Testis (tissue), 3 donors: ENCODE data around the gene TOM1L2. TPM values are rescaled to one million over a fixed set of nuclear protein-coding genes. Genes with fewer than 3 reads are reported as not detected.

Experiments
- DNase-seq: peaks from one replicate; pipeline ENCODE4 v3.0.0-alpha.2; 2019
- H3K27ac ChIP-seq, 2 donors: fragments of 200-600 bp; sonication (generic); one replicate each; pipeline ENCODE4 v1.5.1; 2019
- H3K27me3 ChIP-seq: fragments of 200-600 bp; sonication (generic); one replicate; pipeline ENCODE4 v1.5.1; 2019
- H3K36me3 ChIP-seq: fragments of 200-600 bp; sonication (generic); one replicate; pipeline ENCODE4 v1.5.1; 2017; ENCODE audit warnings: low read depth; ENCODE audit errors: missing control alignments
- H3K4me1 ChIP-seq: fragments of 200-600 bp; sonication (generic); one replicate; pipeline ENCODE4 v1.5.1; 2019
- H3K4me3 ChIP-seq, 2 donors: fragments of 200-600 bp; sonication (generic); one replicate each; pipeline ENCODE4 v1.5.1; 2017 to 2019
- H3K9me3 ChIP-seq: fragments of 200-600 bp; sonication (generic); one replicate; pipeline ENCODE4 v1.5.1; 2017
- POLR2A ChIP-seq: fragments of 450-650 bp; IDR thresholded peaks from one replicate; pipeline ENCODE4 v1.6.1; 2017; ENCODE audit warnings: antibody characterized with exemption, mild to moderate bottlenecking, moderate library complexity
- whole genome bisulfite sequencing, 2 donors: methylation state at CpG; one replicate each; pipeline ENCODE4 v1.1.5; 2018; 5-methylcytosine and 5-hydroxymethylcytosine counted together
- intact Hi-C: fragments of 100-400 bp; cut with DNase I; formaldehyde crosslinking; loops from one replicate; pipeline ENCODE4 v1.15.1; 2023; ENCODE audit warnings: low total_unique reads
- polyA plus RNA-seq: library from polyadenylated mRNA; stranded (reverse); fragments of 350-450 nt; fragmentation: Illumina TruSeq; extraction: RNeasy Lipid Tissue Mini Kit (QIAGEN cat#74804); gene quantifications from one replicate; pipeline ENCODE4 v1.2.3, GENCODE V29; 2014; ENCODE audit warnings: low read depth, low replicate concordance; ENCODE audit not compliant: insufficient read depth
- total RNA-seq, 2 donors: library from RNA; depleted of rRNA; stranded (reverse); fragments of >200 nt; gene quantifications; one replicate each; pipeline ENCODE4 v1.2.3, GENCODE V29; 2016
- TF ChIP-seq, protein P1 (sequence below), 3 experiments: fragments of 450-650 bp in 2 of 3; fragments of 200-600 bp in 1 of 3; sonication (generic) in 1 of 3; IDR thresholded peaks; one replicate each; pipeline ENCODE4 v1.5.1; 2016 to 2019; ENCODE audit warnings: antibody characterized with exemption in 3 of 3, mild to moderate bottlenecking in 2 of 3, moderate library complexity in 1 of 3

Gene TOM1L2
- total and polyA plus RNA-seq, 3 donors from 2014 or later = 92.4 to 221 (median 218) TPM

DNA sequence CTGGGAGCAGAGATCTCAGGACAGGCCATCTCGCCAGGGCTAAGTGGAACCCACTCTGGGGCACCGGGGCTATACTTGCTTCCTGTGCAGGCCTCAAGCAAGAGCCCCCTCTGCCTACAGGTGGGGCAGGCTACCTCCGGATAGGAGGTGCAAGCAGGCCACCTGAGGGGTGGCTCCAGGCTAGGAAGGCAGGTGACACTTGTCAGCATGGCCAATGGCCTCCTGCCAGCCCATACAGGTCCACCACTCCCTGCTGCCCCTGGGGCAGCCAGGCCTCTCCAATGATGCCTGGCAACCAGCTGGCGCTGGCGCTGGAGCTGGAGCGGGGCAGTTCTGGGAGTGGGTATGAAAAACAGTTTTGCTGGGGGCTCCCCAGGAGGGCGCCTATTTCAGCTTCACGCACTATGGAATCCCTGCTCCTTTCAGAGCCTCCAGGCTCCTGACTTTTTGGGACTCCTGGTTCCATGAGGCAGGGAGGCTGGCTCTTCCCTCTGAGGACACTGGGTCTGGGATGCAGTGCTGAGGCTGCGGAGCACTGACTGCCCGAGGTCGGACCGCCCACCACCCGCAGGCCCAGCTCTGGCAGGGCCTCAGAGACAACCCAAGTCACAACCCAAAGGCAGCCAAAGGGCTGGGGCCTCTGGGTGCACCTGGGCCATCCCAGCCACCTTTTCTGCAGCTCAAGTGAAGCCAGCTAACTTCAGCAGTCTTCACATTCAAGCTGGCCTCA lies 127.0 kb downstream of the TOM1L2 start:
- Histone ChIP-seq H3K4me1 (peaks cover 53% of the 10 kb centered on the region), H3K4me3 (no peak overlapping the region), H3K27me3 (no peaks in the 10 kb centered on the region), H3K9me3 (no peaks in the 10 kb centered on the region), H3K27ac (no peak overlapping the region), H3K36me3 (no peaks in the 10 kb centered on the region)
- TF ChIP-seq POLR2A = no peak
- intact Hi-C loops = no loop called here
- WGBS, 2 donors = 85 to 86% methylated on average over 6 to 13 of the region's 13 CpGs
- no peak for DNase-seq

DNA sequence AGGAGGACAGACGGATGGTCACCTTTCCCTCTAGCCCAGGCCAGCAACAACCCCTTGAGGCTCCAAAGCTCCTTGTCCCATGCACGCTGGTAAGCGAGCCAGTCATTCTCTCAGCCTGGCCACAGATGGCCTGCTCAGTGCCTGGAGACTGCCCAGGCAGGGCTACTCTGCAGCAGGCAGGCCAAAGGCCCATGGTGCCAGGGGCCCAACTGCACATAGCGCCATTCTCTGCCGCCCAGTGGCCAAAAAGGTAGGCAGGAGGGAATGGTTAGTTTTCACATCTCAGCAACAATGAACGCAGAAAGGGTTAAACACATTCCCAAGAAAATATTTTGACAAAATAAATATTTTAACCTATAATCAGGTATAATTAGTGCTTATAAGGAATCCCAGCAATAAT lies 127.7 kb downstream of the TOM1L2 start:
- 96 to 100% methylated on average over 5 to 6 of the region's 6 CpGs for WGBS, 2 donors
- intact Hi-C loops = no loop called here
- Histone ChIP-seq H3K4me3 (no peak overlapping the region), H3K27ac (no peak overlapping the region), H3K9me3 (no peaks in the 10 kb centered on the region), H3K36me3 (no peaks in the 10 kb centered on the region), H3K27me3 (no peaks in the 10 kb centered on the region), H3K4me1 (peaks cover 50% of the 10 kb centered on the region)
- no peak for TF ChIP-seq POLR2A
- TF ChIP-seq, protein P1, sequence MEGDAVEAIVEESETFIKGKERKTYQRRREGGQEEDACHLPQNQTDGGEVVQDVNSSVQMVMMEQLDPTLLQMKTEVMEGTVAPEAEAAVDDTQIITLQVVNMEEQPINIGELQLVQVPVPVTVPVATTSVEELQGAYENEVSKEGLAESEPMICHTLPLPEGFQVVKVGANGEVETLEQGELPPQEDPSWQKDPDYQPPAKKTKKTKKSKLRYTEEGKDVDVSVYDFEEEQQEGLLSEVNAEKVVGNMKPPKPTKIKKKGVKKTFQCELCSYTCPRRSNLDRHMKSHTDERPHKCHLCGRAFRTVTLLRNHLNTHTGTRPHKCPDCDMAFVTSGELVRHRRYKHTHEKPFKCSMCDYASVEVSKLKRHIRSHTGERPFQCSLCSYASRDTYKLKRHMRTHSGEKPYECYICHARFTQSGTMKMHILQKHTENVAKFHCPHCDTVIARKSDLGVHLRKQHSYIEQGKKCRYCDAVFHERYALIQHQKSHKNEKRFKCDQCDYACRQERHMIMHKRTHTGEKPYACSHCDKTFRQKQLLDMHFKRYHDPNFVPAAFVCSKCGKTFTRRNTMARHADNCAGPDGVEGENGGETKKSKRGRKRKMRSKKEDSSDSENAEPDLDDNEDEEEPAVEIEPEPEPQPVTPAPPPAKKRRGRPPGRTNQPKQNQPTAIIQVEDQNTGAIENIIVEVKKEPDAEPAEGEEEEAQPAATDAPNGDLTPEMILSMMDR (IDR thresholded peaks at IDR 0.05) = no peak
- no peak for DNase-seq

DNA sequence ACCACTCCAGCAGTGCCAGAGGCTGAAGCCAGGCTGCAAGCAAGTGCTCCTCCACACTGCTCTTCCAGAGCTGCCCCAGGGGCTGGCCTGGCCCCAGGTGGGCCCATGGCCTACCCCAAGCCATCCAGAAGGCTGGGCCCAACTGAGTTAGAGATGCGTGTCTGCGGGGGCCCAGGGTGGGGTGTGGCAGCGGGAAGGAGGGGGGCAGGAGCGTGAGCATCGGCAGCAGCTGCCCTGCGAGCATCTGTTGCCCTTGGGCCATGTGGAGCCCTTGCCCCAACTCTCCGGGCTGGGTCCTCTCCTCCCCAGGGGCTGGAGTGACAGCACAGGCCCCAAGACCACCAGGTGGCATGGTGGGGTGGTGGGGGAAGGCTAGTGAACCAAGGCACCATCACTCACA lies 128.1 kb downstream of the TOM1L2 start:
- H3K27me3 ChIP-seq = no peaks in the 10 kb centered on the region
- no peak for TF ChIP-seq POLR2A
- TF ChIP-seq, protein P1 (IDR thresholded peaks at IDR 0.05) = no peak
- H3K27ac ChIP-seq = no peak overlapping the region
- H3K4me3 ChIP-seq = no peak overlapping the region
- 83% methylated on average over 7 of the region's 7 CpGs; no CpG with 5 or more reads in 1 of the 2 donors for WGBS, 2 donors
- no peak for DNase-seq
- intact Hi-C loops = no loop called here
- no peaks in the 10 kb centered on the region for H3K9me3 ChIP-seq
- no peaks in the 10 kb centered on the region for H3K36me3 ChIP-seq
- H3K4me1 ChIP-seq = peaks cover 50% of the 10 kb centered on the region

DNA sequence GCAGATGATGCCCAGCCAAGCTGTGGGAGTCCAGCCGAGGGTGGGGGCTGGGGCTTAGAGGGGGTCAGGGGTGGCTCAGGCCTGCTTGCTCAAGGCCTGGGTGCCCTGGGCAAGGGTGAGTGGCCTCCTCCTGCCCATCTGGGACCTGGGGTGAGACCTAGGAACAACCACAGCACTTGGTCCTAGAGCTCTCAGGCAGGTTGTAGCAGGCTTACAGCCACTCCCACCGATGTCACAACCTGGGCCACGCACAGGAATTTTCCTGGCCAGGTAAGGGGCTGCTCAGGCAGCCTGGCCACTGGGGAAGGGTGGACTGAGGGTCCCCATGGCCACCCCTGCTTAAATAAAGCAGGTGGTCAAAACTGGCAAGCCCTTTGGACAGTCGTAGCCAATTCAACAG lies 129.1 kb downstream of the TOM1L2 start:
- no peak for DNase-seq
- intact Hi-C loops = no loop called here
- no peak overlapping the region for H3K4me3 ChIP-seq
- no peak for TF ChIP-seq POLR2A
- TF ChIP-seq, protein P1 (IDR thresholded peaks at IDR 0.05) = no peak
- no peaks in the 10 kb centered on the region for H3K27me3 ChIP-seq
- no peak overlapping the region for H3K27ac ChIP-seq
- H3K4me1 ChIP-seq = peaks cover 50% of the 10 kb centered on the region
- no peaks in the 10 kb centered on the region for H3K9me3 ChIP-seq
- H3K36me3 ChIP-seq = no peaks in the 10 kb centered on the region
- 71 to 88% methylated on average over 3 to 4 of the region's 4 CpGs for WGBS, 2 donors

DNA sequence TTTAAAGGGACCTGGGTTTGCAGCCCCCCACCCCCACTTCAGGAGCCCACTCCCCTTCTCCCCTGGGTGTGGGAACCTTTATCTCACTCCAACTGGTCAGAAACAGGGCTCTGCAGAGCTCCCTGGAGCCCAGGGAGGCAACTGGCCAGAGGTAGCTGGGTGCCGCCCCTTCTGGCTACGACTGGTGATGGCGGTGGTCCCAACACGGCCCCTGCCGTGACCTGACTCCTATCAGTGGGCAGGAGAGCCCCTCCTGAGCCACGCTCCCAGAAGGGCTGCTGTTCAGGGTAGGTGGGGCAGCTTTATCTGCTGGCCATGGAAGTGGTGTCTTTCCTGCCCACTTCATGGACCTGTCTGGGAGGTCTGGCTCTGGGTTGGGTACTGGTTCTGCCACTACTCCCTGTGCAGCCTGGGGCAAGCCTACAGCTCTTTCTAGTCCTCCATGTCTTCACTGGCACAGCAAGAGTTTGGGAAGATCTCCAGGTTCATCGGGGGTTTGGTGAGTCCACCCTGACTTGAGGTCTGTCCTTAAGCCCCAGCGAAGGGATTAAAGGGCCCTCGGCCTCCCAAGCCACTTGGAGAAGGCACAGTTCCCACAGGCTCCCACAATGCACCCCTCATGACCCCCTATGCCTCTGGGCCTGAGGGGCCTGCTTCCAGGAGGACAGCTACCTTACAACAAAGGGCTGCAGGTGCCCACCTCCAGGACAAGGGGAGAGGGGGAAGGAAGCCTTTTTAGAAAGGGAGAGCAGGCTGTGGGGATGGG lies 129.9 kb downstream of the TOM1L2 start:
- Histone ChIP-seq H3K9me3 (no peaks in the 10 kb centered on the region), H3K4me1 (peaks cover 54% of the 10 kb centered on the region), H3K27me3 (no peaks in the 10 kb centered on the region), H3K27ac (peak overlapping the region; percentile 97 to 98), H3K4me3 (no peak overlapping the region), H3K36me3 (no peaks in the 10 kb centered on the region)
- no peak for DNase-seq
- intact Hi-C loops = no loop called here
- TF ChIP-seq, protein P1 (IDR thresholded peaks at IDR 0.05) = no peak
- no peak for TF ChIP-seq POLR2A
- 62 to 79% methylated on average over 2 to 9 of the region's 9 CpGs for WGBS, 2 donors
